Activated CD8-positive, alpha-beta memory T cell treated with anti-CD3 and anti-CD28 coated beads, Interleukin-2, amount 50 U/mL, for 24 hours (primary cell): ENCODE measurements around the gene TMEM33.

Experiments
- DNase-seq: peaks from one replicate; pipeline ENCODE4 v3.0.0-alpha.2; 2020; ENCODE audit errors: extremely low read depth

The TMEM33 gene

GRCh38 chr4:41998019-41998418, 62.8 kb downstream of the TMEM33 start:
- DNase-seq: no peak

GRCh38 chr4:41999321-41999720, 64.1 kb downstream of the TMEM33 start:
- DNase-seq: no peak

- DNase-seq: no peak
These were observed 73.0 kb downstream of the TMEM33 start for GRCh38 chr4:42008011-42008786.
